ENCODE data around the gene PEG3. TPM values are rescaled to one million over a fixed set of nuclear protein-coding genes. Genes with fewer than 3 reads are reported as not detected.

The PEG3 gene
- total and polyA plus RNA-seq, 10 of the 15 experiments (the other 5 are each of a cell fraction or from before 2014, with no cell fraction given), result 0.03 to 0.33 TPM; not detected in 8

GRCh38 chr19:56806639-56807038 lies 33.9 kb downstream of the PEG3 start (continued):
- no peak for TF ChIP-seq ZBTB4 (CRISPR knock-in tag; IDR thresholded peaks at IDR 0.05)
- no peak for TF ChIP-seq NFYB (IDR thresholded peaks at IDR 0.05; ENCODE audit: insufficient read depth, low read depth, low read length)

Small RNA genes lying within 50 kb of the gene (small RNA-seq; reads per million reads assigned to genes)
- not detected for gene AC006115.2

Other genes with a start within 250 kb of the PEG3 start
- gene ZNF71, start 245.4 kb downstream of the PEG3 start, total RNA-seq (2014; rRNA removed), result 5.7 and 6.4 TPM in 2 replicates
- 2.5 and 2.8 TPM in 2 replicates for gene ZNF71, start 245.4 kb downstream of the PEG3 start, total RNA-seq (2014; rRNA removed; fragmentation: Illumina TruSeq; extraction: Trizol)
- 5.6 and 5.8 TPM in 2 replicates for gene ZNF71, start 245.4 kb downstream of the PEG3 start, total RNA-seq (2021)
- 0.84 and 0.92 TPM in 2 replicates for gene ZNF71, start 245.4 kb downstream of the PEG3 start, polyA plus RNA-seq (2011; rRNA removed)
- gene ZNF71, start 245.4 kb downstream of the PEG3 start, polyA plus RNA-seq (2014; fragmentation: Illumina TruSeq; extraction: Trizol), result 1.2 and 1.9 TPM in 2 replicates
- under 1 TPM; 0.48 to 0.95 TPM for gene ZNF71, start 245.4 kb downstream of the PEG3 start, polyA plus RNA-seq (2014; fragmentation: Nextera tagmentation; extraction: Ambion mirVana)
- 4.1 and 4.8 TPM in 2 replicates for gene ZNF71, start 245.4 kb downstream of the PEG3 start, polyA plus RNA-seq (2014; rRNA removed)
- gene ZNF71, start 245.4 kb downstream of the PEG3 start, polyA plus RNA-seq (2016; fragmentation: Nextera tagmentation; extraction: Ambion mirVana), result 1 to 10 TPM; 4.8 to 5.6 TPM
- gene SMIM17, start 197.6 kb downstream of the PEG3 start, total RNA-seq (2014; rRNA removed), result 0.23 and 0.33 TPM in 2 replicates
- 0.13 TPM in 1 of 2 replicates, not detected in the other for gene SMIM17, start 197.6 kb downstream of the PEG3 start, total RNA-seq (2014; rRNA removed; fragmentation: Illumina TruSeq; extraction: Trizol)
- gene SMIM17, start 197.6 kb downstream of the PEG3 start, total RNA-seq (2021), result 0.19 TPM in 1 of 2 replicates, not detected in the other
- not detected in 2 replicates for gene SMIM17, start 197.6 kb downstream of the PEG3 start, polyA plus RNA-seq (2011; rRNA removed)
- gene SMIM17, start 197.6 kb downstream of the PEG3 start, polyA plus RNA-seq (2014; fragmentation: Illumina TruSeq; extraction: Trizol), result 0.07 TPM in 1 of 2 replicates, not detected in the other
- gene SMIM17, start 197.6 kb downstream of the PEG3 start, polyA plus RNA-seq (2014; fragmentation: Nextera tagmentation; extraction: Ambion mirVana), result not detected
- gene SMIM17, start 197.6 kb downstream of the PEG3 start, polyA plus RNA-seq (2014; rRNA removed), result not detected in 2 replicates
- under 1 TPM in 1 of 2 experiments, not detected in 1; 0.20 TPM for gene SMIM17, start 197.6 kb downstream of the PEG3 start, polyA plus RNA-seq (2016; fragmentation: Nextera tagmentation; extraction: Ambion mirVana)
- not detected in 2 replicates for gene ZNF835, start 169.0 kb downstream of the PEG3 start, total RNA-seq (2014; rRNA removed)
- gene ZNF835, start 169.0 kb downstream of the PEG3 start, total RNA-seq (2014; rRNA removed; fragmentation: Illumina TruSeq; extraction: Trizol), result not detected in 2 replicates
- gene ZNF835, start 169.0 kb downstream of the PEG3 start, total RNA-seq (2021), result not detected in 2 replicates
- gene ZNF835, start 169.0 kb downstream of the PEG3 start, polyA plus RNA-seq (2011; rRNA removed), result not detected in 2 replicates
- not detected in 2 replicates for gene ZNF835, start 169.0 kb downstream of the PEG3 start, polyA plus RNA-seq (2014; fragmentation: Illumina TruSeq; extraction: Trizol)
- not detected for gene ZNF835, start 169.0 kb downstream of the PEG3 start, polyA plus RNA-seq (2014; fragmentation: Nextera tagmentation; extraction: Ambion mirVana)
- gene ZNF835, start 169.0 kb downstream of the PEG3 start, polyA plus RNA-seq (2014; rRNA removed), result not detected in 2 replicates
- not detected for gene ZNF835, start 169.0 kb downstream of the PEG3 start, polyA plus RNA-seq (2016; fragmentation: Nextera tagmentation; extraction: Ambion mirVana)
- not detected in 2 replicates for gene ZIM2, start within 50 bp of the PEG3 start, total RNA-seq (2014; rRNA removed)
- gene ZIM2, start within 50 bp of the PEG3 start, total RNA-seq (2014; rRNA removed; fragmentation: Illumina TruSeq; extraction: Trizol), result not detected in 2 replicates
- not detected in 2 replicates for gene ZIM2, start within 50 bp of the PEG3 start, total RNA-seq (2021)
- not detected in 2 replicates for gene ZIM2, start within 50 bp of the PEG3 start, polyA plus RNA-seq (2011; rRNA removed)
- gene ZIM2, start within 50 bp of the PEG3 start, polyA plus RNA-seq (2014; fragmentation: Illumina TruSeq; extraction: Trizol), result not detected in 2 replicates
- gene ZIM2, start within 50 bp of the PEG3 start, polyA plus RNA-seq (2014; fragmentation: Nextera tagmentation; extraction: Ambion mirVana), result not detected
- not detected in 2 replicates for gene ZIM2, start within 50 bp of the PEG3 start, polyA plus RNA-seq (2014; rRNA removed)
- gene ZIM2, start within 50 bp of the PEG3 start, polyA plus RNA-seq (2016; fragmentation: Nextera tagmentation; extraction: Ambion mirVana), result not detected